HEK293 (cell line): Measurements from ENCODE around the gene PRAMEF10.
"Not testable (repeated sequence)": the region's sequence is repeated elsewhere in the genome, so short reads cannot be mapped to it uniquely, and the experiment has no call there.

Experiments
- KLF7 ChIP-seq: fragments of 450-650 bp; formaldehyde crosslinking; IDR thresholded peaks from 2 replicates; pipeline ENCODE4 v1.5.1; 2016; ENCODE audit warnings: missing biosample characterization, missing genetic modification characterization, borderline replicate concordance
- MZF1 ChIP-seq: fragments of 450-650 bp; formaldehyde crosslinking; IDR thresholded peaks from 2 replicates; pipeline ENCODE4 v1.5.1; 2017; ENCODE audit warnings: missing biosample characterization, missing genetic modification characterization, borderline replicate concordance
- ZNF221 ChIP-seq: fragments of 450-650 bp; formaldehyde crosslinking; IDR thresholded peaks from 2 replicates; pipeline ENCODE4 v1.5.1; 2017; ENCODE audit warnings: missing biosample characterization, missing genetic modification characterization, borderline replicate concordance
- ZNF335 ChIP-seq: fragments of 450-650 bp; formaldehyde crosslinking; conservative IDR thresholded peaks from 2 replicates; pipeline ENCODE4 v1.5.1; 2016; ENCODE audit warnings: missing biosample characterization, missing genetic modification characterization
- ZNF394 ChIP-seq: fragments of 450-650 bp; formaldehyde crosslinking; IDR thresholded peaks from 2 replicates; pipeline ENCODE4 v1.5.1; 2016; ENCODE audit warnings: missing biosample characterization, missing genetic modification characterization, mild to moderate bottlenecking, moderate library complexity, borderline replicate concordance
- ZNF548 ChIP-seq: fragments of 450-650 bp; formaldehyde crosslinking; IDR thresholded peaks from 2 replicates; pipeline ENCODE4 v1.5.1; 2016; ENCODE audit warnings: missing biosample characterization, missing genetic modification characterization
- ZNF785 ChIP-seq: fragments of 450-650 bp; formaldehyde crosslinking; IDR thresholded peaks from 2 replicates; pipeline ENCODE4 v1.5.1; 2016; ENCODE audit warnings: missing biosample characterization, missing genetic modification characterization
- ZNF843 ChIP-seq: fragments of 450-650 bp; formaldehyde crosslinking; IDR thresholded peaks from 2 replicates; pipeline ENCODE4 v1.5.1; 2016; ENCODE audit warnings: missing biosample characterization, missing genetic modification characterization
- TF ChIP-seq, protein P1 (sequence below): fragments of 450-650 bp; formaldehyde crosslinking; IDR thresholded peaks from 2 replicates; pipeline ENCODE4 v1.5.1; 2016; ENCODE audit warnings: missing biosample characterization, missing genetic modification characterization
- TF ChIP-seq, protein P2 (sequence below): fragments of 450-650 bp; formaldehyde crosslinking; IDR thresholded peaks from 2 replicates; pipeline ENCODE4 v1.5.1; 2016; ENCODE audit warnings: missing biosample characterization, missing genetic modification characterization
- TF ChIP-seq, protein P3 (sequence below): fragments of 450-650 bp; formaldehyde crosslinking; IDR thresholded peaks from 2 replicates; pipeline ENCODE4 v1.5.1; 2016; ENCODE audit warnings: missing biosample characterization, missing genetic modification characterization
- TF ChIP-seq, protein P4 (sequence below): fragments of 450-650 bp; formaldehyde crosslinking; IDR thresholded peaks from 2 replicates; pipeline ENCODE4 v1.5.1; 2016; ENCODE audit warnings: missing biosample characterization, missing genetic modification characterization

DNA sequence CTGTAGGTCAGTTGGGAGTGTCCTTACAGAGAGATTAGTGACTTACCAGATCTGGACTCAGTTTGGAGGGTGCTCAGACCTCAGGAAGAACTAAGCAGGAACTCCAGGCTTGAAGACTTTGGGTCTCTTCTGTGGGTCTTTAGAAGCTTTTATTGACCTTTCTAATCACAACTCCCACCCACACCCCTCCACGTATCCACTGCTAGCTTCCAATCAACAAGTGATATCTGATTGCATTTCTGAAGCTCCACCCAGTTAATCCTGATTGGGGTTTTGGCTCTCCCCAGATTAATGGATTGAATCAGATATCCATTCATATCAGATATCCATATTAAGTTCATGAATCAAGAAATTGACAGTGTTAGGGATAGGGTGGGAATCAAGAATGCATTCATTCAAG is at the start of gene PRAMEF10:
- not testable (repeated sequence) for TF ChIP-seq ZNF843 (tag by site-specific recombination); ZNF221; ZNF335; ZNF785 (tag by site-specific recombination); KLF7 (tag by site-specific recombination); MZF1 (tag by site-specific recombination); ZNF394 (tag by site-specific recombination); ZNF548 (tag by site-specific recombination)
- TF ChIP-seq, protein P1, sequence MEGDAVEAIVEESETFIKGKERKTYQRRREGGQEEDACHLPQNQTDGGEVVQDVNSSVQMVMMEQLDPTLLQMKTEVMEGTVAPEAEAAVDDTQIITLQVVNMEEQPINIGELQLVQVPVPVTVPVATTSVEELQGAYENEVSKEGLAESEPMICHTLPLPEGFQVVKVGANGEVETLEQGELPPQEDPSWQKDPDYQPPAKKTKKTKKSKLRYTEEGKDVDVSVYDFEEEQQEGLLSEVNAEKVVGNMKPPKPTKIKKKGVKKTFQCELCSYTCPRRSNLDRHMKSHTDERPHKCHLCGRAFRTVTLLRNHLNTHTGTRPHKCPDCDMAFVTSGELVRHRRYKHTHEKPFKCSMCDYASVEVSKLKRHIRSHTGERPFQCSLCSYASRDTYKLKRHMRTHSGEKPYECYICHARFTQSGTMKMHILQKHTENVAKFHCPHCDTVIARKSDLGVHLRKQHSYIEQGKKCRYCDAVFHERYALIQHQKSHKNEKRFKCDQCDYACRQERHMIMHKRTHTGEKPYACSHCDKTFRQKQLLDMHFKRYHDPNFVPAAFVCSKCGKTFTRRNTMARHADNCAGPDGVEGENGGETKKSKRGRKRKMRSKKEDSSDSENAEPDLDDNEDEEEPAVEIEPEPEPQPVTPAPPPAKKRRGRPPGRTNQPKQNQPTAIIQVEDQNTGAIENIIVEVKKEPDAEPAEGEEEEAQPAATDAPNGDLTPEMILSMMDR (tag by site-specific recombination), result not testable (repeated sequence)
- TF ChIP-seq, protein P2, sequence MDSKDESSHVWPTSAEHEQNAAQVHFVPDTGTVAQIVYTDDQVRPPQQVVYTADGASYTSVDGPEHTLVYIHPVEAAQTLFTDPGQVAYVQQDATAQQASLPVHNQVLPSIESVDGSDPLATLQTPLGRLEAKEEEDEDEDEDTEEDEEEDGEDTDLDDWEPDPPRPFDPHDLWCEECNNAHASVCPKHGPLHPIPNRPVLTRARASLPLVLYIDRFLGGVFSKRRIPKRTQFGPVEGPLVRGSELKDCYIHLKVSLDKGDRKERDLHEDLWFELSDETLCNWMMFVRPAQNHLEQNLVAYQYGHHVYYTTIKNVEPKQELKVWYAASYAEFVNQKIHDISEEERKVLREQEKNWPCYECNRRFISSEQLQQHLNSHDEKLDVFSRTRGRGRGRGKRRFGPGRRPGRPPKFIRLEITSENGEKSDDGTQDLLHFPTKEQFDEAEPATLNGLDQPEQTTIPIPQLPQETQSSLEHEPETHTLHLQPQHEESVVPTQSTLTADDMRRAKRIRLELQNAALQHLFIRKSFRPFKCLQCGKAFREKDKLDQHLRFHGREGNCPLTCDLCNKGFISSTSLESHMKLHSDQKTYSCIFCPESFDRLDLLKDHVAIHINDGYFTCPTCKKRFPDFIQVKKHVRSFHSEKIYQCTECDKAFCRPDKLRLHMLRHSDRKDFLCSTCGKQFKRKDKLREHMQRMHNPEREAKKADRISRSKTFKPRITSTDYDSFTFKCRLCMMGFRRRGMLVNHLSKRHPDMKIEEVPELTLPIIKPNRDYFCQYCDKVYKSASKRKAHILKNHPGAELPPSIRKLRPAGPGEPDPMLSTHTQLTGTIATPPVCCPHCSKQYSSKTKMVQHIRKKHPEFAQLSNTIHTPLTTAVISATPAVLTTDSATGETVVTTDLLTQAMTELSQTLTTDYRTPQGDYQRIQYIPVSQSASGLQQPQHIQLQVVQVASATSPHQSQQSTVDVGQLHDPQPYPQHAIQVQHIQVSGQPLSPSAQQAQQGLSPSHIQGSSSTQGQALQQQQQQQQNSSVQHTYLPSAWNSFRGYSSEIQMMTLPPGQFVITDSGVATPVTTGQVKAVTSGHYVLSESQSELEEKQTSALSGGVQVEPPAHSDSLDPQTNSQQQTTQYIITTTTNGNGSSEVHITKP (tag by site-specific recombination), result not testable (repeated sequence)
- TF ChIP-seq, protein P3, sequence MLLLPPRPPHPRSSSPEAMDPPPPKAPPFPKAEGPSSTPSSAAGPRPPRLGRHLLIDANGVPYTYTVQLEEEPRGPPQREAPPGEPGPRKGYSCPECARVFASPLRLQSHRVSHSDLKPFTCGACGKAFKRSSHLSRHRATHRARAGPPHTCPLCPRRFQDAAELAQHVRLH (tag by site-specific recombination), result not testable (repeated sequence)
- TF ChIP-seq, protein P4, sequence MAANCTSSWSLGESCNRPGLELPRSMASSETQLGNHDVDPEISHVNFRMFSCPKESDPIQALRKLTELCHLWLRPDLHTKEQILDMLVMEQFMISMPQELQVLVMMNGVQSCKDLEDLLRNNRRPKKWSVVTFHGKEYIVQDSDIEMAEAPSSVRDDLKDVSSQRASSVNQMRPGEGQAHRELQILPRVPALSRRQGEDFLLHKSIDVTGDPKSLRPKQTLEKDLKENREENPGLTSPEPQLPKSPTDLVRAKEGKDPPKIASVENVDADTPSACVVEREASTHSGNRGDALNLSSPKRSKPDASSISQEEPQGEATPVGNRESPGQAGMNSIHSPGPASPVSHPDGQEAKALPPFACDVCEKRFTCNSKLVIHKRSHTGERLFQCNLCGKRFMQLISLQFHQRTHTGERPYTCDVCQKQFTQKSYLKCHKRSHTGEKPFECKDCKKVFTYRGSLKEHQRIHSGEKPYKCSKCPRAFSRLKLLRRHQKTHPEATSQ, result not testable (repeated sequence)
